ENCODE data around the gene FAM114A2.
"Not testable (repeated sequence)": the region's sequence is repeated elsewhere in the genome, so short reads cannot be mapped to it uniquely, and the experiment has no call there.

- not testable (repeated sequence) for TF ChIP-seq CTCF (IDR thresholded peaks at IDR 0.05; ENCODE audit: insufficient read depth, low read depth, low read length); EZH2 (IDR thresholded peaks at IDR 0.05; ENCODE audit: insufficient read depth, low read length)
Measured at GRCh38 chr5:154018919-154019318, 19.8 kb downstream of the FAM114A2 start.
